ENCODE data around the gene PIGV.

DNA sequence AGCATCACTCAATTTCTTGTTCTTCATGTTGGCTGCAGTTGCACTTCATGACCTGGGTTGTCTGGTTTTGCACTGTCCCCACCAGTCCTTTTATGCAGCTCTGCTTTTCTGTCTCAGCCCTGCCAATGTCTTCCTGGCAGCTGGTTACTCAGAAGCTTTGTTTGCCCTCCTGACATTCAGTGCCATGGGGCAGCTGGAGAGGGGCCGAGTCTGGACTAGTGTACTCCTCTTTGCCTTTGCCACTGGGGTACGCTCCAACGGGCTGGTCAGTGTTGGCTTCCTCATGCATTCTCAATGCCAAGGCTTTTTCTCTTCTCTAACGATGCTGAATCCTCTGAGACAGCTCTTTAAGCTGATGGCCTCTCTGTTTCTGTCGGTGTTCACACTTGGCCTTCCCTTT is 6.6 kb downstream of the PIGV start:
- no peak for TF ChIP-seq POLR2A (IDR thresholded peaks at IDR 0.05)
- TF ChIP-seq, protein P1, sequence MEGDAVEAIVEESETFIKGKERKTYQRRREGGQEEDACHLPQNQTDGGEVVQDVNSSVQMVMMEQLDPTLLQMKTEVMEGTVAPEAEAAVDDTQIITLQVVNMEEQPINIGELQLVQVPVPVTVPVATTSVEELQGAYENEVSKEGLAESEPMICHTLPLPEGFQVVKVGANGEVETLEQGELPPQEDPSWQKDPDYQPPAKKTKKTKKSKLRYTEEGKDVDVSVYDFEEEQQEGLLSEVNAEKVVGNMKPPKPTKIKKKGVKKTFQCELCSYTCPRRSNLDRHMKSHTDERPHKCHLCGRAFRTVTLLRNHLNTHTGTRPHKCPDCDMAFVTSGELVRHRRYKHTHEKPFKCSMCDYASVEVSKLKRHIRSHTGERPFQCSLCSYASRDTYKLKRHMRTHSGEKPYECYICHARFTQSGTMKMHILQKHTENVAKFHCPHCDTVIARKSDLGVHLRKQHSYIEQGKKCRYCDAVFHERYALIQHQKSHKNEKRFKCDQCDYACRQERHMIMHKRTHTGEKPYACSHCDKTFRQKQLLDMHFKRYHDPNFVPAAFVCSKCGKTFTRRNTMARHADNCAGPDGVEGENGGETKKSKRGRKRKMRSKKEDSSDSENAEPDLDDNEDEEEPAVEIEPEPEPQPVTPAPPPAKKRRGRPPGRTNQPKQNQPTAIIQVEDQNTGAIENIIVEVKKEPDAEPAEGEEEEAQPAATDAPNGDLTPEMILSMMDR (IDR thresholded peaks at IDR 0.05): no peak
